Eye (tissue), 1 donor: ENCODE results near the gene KDM5D.

Source experiments
- DNase-seq: peaks from one replicate; pipeline ENCODE4 v3.0.0-alpha.2; 2015

KDM5D gene

DNA sequence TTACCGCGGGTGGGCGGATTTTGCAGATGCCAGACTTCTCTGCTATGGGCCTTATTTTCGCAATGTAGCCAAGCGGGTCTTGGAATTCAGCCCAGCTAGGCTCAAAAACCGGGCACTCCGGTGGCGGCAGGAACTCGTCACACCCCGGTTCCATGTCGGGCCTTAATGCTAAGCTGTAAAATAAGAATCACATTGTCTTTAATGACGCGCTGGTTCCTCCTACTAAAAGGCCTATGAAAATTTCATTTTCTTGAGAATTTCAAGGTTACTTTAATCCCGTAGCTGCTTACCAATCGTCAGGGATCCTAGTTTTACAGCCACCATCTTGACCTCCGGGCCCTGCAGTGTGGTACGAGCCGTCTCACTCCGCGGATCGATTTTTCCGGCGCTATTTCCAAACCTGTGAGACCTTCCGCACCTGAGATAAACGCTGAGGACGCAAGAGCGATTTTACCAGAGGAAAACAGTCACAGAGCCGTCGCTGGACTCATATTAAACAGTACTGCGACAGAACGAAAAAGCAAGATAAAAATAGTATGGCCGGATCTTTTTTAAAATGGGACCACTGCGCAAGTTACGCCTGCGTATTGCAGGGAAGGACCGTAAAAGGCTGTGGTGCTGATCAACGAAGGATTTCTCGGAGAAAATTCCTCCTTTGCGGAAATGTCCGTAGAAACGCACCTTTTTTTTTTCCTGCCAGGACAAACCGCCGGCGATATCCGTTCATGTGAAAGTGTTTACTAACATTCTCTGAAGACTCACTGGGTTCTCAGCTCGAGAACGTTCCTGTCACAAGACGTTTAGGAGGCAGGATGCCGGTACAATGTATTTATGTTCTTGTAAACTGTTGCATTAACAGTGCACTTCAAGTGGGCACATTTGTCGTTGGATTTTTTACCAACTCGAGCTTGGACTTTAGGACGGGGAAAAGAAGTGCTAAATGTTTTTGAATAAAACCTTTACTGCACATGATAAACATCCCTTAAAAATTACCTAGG is at the start of gene KDM5D:
Gene KDM5D (minus strand): TSS at position 346 of the 998 bp plus-strand sequence. CDS start 192 bp downstream, at position 154.
- DNase-seq, result peak; percentile 88

DNA sequence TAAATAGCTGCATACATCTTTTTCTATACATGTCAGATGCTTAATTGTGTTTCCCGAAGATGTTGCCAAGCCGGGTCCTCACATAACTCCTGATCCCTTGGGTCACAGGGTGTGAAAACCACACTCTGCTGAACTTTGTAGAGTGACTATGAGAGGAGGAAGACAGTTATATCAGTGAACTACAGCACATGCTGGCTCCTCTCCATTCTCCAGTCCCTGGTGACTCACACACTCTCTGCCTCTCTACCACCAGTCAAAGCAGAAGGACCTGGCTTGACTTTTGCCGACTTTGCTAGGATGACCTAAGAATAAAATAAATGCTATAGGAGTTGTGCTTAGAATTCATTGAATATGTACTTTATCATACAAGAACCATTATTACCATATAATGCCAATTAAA is 23.8 kb upstream of the KDM5D start:
- no peak for DNase-seq

DNA sequence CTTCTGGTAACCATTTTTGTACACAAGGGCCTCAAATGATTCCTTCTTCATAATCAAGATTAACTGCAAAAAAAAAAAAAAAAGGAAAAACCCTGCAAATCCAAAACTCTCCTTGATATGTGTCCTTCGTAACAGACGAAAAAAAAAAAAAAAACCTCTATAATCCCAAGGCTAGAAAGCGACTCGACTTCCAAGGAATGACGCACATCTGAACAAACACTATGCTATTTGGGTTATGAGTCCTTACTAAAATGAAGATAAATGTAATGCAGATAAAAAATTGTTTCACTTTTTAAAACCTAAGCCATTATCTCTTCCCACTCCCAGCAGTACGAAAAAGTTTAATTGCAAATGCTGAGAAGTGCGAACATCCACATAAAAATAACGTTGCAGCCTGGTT is 1.2 kb downstream of the KDM5D start:
- no peak for DNase-seq

DNA sequence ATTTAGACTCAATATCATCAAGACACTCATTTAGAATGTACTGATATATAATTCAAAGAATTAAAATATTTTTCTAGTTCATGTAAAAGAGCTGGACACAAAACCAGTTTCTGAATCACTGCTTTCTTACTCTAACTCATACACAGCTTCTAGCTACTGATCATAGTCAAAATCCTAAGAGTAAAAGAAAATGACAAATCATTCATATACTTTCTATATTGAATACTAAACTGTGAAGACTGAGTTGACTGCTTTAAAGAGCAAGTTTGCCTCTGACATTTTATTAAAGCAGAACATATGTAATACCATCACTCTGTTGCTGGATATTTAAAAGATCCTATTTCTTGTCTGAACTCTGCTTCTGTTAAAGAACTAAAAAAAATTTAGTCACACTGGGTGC is 2.4 kb downstream of the KDM5D start:
- DNase-seq, result no peak

DNA sequence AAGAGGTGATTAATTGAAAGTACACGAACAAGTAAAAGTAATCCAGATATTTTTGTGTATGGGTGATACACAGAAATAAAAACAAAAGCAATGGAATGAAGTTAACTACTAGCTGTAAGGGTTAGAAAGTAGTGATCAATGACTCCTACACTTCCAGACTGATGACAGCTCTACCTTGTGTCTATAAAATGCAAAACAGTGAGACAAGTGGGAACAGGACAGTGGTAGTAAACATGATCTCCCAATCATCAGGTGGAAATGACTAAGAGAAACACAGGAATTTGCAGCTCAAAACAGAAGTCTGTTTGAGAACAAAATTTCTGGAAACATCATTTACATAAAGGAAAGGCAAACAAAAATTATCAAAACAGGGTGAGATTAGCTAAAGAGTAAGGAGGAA is 10.1 kb downstream of the KDM5D start:
- DNase-seq, result no peak

DNA sequence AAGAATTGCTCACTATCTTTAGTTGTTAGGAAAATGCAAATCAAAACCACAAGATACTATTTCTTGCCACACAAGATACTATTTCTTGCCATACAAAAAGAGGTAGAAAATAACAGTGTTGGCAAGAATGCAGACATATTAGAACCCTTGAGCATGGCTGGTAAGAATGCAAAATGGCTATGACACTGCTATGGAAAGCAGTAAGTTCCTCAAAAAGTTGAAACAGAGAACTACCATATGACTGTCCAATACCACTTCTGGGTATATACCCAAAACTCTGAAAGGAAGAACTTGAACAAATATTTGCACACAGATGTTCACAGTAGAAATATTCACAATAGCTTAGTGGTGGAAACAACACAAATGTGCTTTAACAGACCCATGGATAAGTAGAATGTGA is 26.6 kb downstream of the KDM5D start:
- DNase-seq, result no peak

DNA sequence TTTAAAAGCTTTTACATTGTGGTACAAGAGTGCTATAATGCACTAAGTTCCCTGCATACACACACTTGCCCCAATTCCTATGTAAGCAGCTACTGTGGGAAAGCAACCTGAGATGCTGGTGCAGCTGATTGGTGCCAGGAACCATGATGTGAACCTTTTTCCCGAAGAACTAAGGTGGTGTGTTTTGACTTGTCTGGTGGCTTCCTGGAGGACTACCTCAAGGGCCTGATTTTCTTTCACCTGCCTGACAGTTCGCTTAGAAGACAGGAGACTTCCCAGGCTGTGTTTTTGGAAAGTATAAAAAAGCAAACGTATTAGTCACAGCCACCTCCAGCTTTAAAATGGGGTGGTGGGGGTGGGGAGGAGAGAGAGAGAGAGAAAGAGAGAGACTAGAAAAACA is 27.4 kb downstream of the KDM5D start:
- DNase-seq, result no peak

DNA sequence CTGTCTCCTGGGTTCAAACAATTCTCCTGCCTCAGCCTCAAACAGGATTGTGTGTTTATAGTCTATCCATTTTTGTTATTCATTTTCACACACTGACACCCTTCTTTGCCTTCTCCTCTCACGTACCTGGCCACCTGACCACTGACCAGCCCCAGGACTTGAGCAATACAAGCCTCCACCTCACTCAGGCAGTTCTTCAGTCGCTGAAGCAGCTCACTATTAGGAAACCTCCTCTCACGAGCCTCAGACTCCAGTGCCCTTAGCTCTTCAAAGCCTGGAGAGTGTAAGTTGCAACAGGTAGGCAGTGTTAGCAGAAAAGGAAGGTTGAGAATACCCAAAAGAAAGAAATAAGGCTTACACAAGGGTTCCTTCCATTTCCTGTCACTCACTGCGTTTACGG is 29.3 kb downstream of the KDM5D start:
- no peak for DNase-seq

DNA sequence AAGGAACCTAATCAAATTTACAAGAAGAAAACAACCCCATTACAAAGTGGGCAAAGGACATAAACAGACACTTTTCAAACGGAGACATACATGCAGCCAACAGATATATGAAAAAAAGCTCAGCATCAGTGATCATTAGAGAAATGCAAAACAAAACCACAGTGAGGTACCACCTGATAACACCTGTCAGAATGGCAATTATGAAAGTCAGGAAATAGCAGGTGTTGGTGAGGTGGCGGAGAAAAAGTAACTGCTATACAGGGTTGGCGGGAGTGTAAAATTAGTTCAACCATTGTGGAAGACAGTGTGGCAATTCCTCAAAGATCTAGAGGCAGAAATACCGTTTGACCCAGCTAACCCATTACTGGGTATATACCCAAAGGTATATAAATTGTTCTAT is 31.1 kb downstream of the KDM5D start:
- no peak for DNase-seq

DNA sequence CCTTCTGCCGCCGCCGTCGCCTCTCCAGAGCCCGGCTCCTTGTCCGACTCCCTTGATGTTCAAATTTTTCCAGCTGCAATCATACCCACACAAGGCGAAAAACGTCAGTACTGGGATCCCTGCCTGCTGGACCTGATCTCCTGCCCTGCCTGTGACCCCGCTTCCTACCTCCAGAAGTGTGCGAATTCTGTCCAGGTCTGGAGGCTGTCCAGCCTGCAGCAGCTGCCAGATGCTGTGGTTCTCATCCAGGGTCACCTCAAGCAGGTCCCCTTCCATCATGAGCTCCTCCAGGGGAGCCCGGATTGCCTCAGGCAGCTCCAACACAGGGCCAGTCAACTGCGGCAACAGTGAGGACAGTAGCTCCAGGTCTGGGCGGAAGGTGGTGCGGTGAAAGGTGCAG is 38.3 kb downstream of the KDM5D start:
- no peak for DNase-seq

DNA sequence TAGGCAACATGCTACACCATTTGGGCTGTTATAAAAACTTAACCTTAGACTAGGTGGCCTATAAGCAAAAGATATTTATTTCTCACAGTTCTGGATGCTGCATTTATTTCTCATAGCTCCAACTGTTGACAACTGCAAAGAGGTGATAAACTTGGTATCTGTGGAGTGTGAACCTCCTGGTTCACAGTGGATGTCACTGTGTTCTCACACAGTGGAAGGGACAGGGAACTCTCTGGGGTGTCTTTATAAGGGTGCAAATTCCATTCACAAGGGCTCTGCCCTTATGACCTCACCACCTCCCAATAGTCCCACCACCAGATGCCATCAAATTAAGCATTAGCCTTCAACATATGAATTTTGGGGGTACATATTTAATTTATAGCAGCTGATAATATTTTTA is 46.0 kb downstream of the KDM5D start:
- DNase-seq, result no peak

DNA sequence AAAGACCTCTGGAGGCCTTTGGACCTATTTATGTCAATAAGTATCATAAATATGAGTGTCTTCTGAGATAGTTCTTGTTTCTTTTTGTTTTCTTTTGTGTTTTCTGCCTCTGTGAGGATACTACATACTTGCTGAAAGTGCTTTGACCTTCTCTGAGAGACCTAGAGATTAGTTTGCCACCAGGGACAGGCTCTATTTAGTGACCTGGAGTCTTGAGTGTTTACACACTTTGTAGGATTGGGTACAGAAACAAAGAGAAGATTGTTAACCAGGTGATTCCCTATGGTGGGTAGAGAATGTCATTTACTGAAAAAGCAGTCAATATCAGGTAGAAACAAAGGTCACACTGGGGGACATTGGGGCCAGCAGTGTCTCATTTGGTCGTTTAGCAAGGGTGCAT is 63.7 kb downstream of the KDM5D start:
- DNase-seq, result no peak
